ENCODE results near the gene CCDC187.

DNA sequence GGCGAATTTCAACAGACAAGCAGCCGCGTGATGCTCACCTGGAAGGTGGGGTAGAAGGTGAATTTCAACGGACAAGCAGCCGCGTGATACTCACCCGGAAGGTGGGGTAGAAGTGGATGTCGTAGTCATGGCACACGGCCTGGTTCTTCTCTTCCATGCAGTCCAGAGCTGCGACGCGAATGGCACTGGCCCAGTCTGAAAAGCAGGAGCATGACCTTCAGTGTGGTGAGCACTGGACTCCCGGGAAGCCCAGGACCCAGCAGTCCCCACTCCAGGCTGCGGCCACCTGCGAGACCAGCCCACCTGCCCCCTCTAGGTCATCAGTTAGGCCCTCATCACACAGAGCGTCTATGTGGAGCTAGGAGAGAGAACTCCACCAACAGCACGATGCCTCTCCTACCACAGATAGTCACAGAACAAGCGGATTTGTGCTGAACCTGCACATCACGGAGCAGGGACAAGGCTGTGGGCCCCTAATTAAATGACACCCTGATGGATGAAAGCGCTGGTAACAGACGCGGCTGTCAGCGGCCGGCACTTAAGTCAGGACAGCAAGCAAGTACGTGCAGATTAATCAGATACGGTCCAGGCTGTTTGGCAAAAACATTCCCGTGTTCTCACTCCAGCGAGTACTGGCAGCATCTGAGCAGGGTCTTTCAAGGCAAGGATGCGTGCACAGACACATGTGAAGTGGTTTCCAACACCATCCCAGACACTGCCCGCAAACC, 77.0 kb downstream of the CCDC187 start:
- TF ChIP-seq YY1 (IDR thresholded peaks at IDR 0.05; ENCODE audit: insufficient read depth, insufficient read length) (no peak), SUZ12 (IDR thresholded peaks at IDR 0.05; ENCODE audit: extremely low read depth, insufficient read depth, insufficient read length) (no peak), ZNF274 (IDR thresholded peaks at IDR 0.05; ENCODE audit: low read depth, low read length) (no peak)

Data from NT2/D1 (cell line).